Right atrium auricular region (tissue), 2 donors: ENCODE data around the gene SLC6A1. TPM values are rescaled to one million over a fixed set of nuclear protein-coding genes. Genes with fewer than 3 reads are reported as not detected.

ENCODE experiments used
- DNase-seq: peaks from one replicate; pipeline ENCODE4 v3.0.0-alpha.2; 2019; ENCODE audit warnings: low spot score
- H3K27ac ChIP-seq, 2 donors: fragments of 200-600 bp; sonication (generic); 1 replicate in 1 of 2; 2 replicates in 1 of 2; pipeline ENCODE4 v1.5.1; 2016 to 2019
- H3K27me3 ChIP-seq, 2 donors: fragments of 200-600 bp; sonication (generic); one replicate each; pipeline versions ENCODE4 v1.5.1 to v1.6.0; 2017 to 2019
- H3K36me3 ChIP-seq: fragments of 200-600 bp; sonication (generic); one replicate; pipeline ENCODE4 v1.5.1; 2016
- H3K4me1 ChIP-seq, 2 donors: fragments of 200-600 bp; sonication (generic); one replicate each; pipeline versions ENCODE4 v1.5.1 to v1.6.0; 2017 to 2019
- H3K4me3 ChIP-seq, 2 donors: fragments of 200-600 bp; sonication (generic); 1 replicate in 1 of 2; 2 replicates in 1 of 2; pipeline ENCODE4 v1.5.1; 2017 to 2019; ENCODE audit warnings: mild to moderate bottlenecking in 1 of 2, moderate library complexity in 1 of 2
- H3K9me3 ChIP-seq, 2 donors: fragments of 200-600 bp; sonication (generic); one replicate each; pipeline ENCODE4 v1.5.1; 2019
- CTCF ChIP-seq, 2 donors: fragments of 200-600 bp; sonication (generic); IDR thresholded peaks; one replicate each; pipeline ENCODE4 v1.5.1; 2019; ENCODE audit warnings: antibody characterized with exemption in 2 of 2
- total RNA-seq, 2 donors: library from RNA; depleted of rRNA; stranded (reverse); fragments of >200 nt; gene quantifications; one replicate each; pipeline ENCODE4 v1.1.0, GENCODE V29; 2016

Gene SLC6A1
- total RNA-seq, 2 donors from 2014 or later = 1.3 to 4.1 TPM

GRCh38 chr3:10982782-10983181, 9.8 kb upstream of the SLC6A1 start:
- no peaks in the 10 kb centered on the region for H3K9me3 ChIP-seq
- no peaks in the 10 kb centered on the region for H3K36me3 ChIP-seq
- TF ChIP-seq CTCF (IDR thresholded peaks at IDR 0.05) = no peak
- no peak overlapping the region for H3K27ac ChIP-seq
- peaks cover 0 to 23% of the 10 kb centered on the region in 2 donors for H3K4me1 ChIP-seq
- H3K27me3 ChIP-seq = no peaks in the 10 kb centered on the region
- DNase-seq = no peak
- no peak overlapping the region for H3K4me3 ChIP-seq

- H3K4me3 ChIP-seq = no peak overlapping the region
- no peaks in the 10 kb centered on the region for H3K36me3 ChIP-seq
- peaks cover 0 to 23% of the 10 kb centered on the region in 2 donors for H3K4me1 ChIP-seq
- TF ChIP-seq CTCF (IDR thresholded peaks at IDR 0.05) = peak; percentile 79 to 80
- no peak overlapping the region for H3K27ac ChIP-seq
- H3K9me3 ChIP-seq = no peaks in the 10 kb centered on the region
- H3K27me3 ChIP-seq = no peaks in the 10 kb centered on the region
- no peak for DNase-seq
Measured at GRCh38 chr3:10983219-10983916, 9.2 kb upstream of the SLC6A1 start.

GRCh38 chr3:10984371-10984896, 8.1 kb upstream of the SLC6A1 start:
- no peaks in the 10 kb centered on the region for H3K9me3 ChIP-seq
- no peak for DNase-seq
- peaks cover 0 to 23% of the 10 kb centered on the region in 2 donors for H3K4me1 ChIP-seq
- H3K4me3 ChIP-seq = no peak overlapping the region
- TF ChIP-seq CTCF (IDR thresholded peaks at IDR 0.05) = no peak
- H3K27me3 ChIP-seq = no peaks in the 10 kb centered on the region
- H3K27ac ChIP-seq = no peak overlapping the region
- H3K36me3 ChIP-seq = no peaks in the 10 kb centered on the region

- no peak for DNase-seq
- Histone ChIP-seq H3K4me3 (no peak overlapping the region), H3K36me3 (no peaks in the 10 kb centered on the region), H3K27ac (no peak overlapping the region), H3K27me3 (no peaks in the 10 kb centered on the region), H3K4me1 (peaks cover 0 to 18% of the 10 kb centered on the region in 2 donors), H3K9me3 (no peaks in the 10 kb centered on the region)
- TF ChIP-seq CTCF (IDR thresholded peaks at IDR 0.05) = no peak
Measured at GRCh38 chr3:10985181-10985580, 7.4 kb upstream of the SLC6A1 start.

- Histone ChIP-seq H3K27me3 (no peaks in the 10 kb centered on the region), H3K27ac (no peak overlapping the region), H3K4me1 (peaks cover 0 to 15% of the 10 kb centered on the region in 2 donors), H3K9me3 (no peaks in the 10 kb centered on the region), H3K4me3 (no peak overlapping the region), H3K36me3 (no peaks in the 10 kb centered on the region)
- no peak for DNase-seq
- no peak for TF ChIP-seq CTCF (IDR thresholded peaks at IDR 0.05)
Measured at GRCh38 chr3:10986592-10986991, 6.0 kb upstream of the SLC6A1 start.
